ENCODE measurements around the gene GNE. TPM values are rescaled to one million over a fixed set of nuclear protein-coding genes. Genes with fewer than 3 reads are reported as not detected.
"Not testable (repeated sequence)": the region's sequence is repeated elsewhere in the genome, so short reads cannot be mapped to it uniquely, and the experiment has no call there.

Gene GNE
- total RNA-seq, 6 donors from 2014 or later: 9.0 to 23.6 (median 13.4) TPM

- H3K9me3 ChIP-seq: no peaks in the 10 kb centered on the region
- H3K4me1 ChIP-seq: no peaks in the 10 kb centered on the region
- DNase-seq (no peak), ATAC-seq (ENCODE audit: low FRiP score in 2 of 2) (no peak)
- TF ChIP-seq EP300 (IDR thresholded peaks at IDR 0.05) (no peak), POLR2A (IDR thresholded peaks at IDR 0.05) (no peak), POLR2AphosphoS5 (IDR thresholded peaks at IDR 0.05) (no peak), CTCF (IDR thresholded peaks at IDR 0.05) (no peak)
- H3K27me3 ChIP-seq: no peaks in the 10 kb centered on the region
- WGBS, 2 donors: 89 to 90% methylated on average over 3 of the region's 3 CpGs
- peaks cover 6 to 50% (median 14%) of the 10 kb centered on the region in 4 donors for H3K36me3 ChIP-seq
- H3K4me3 ChIP-seq: no peak overlapping the region
- H3K27ac ChIP-seq: no peak overlapping the region
These were observed 10.9 kb downstream of the GNE start for GRCh38 chr9:36247356-36247755.

GRCh38 chr9:36245906-36246305 is 12.3 kb downstream of the GNE start:
- peaks cover 6 to 62% (median 14%) of the 10 kb centered on the region in 4 donors for H3K36me3 ChIP-seq

GRCh38 chr9:36239675-36240074 is 18.6 kb downstream of the GNE start:
- ATAC-seq (ENCODE audit: low FRiP score in 2 of 2); H3K4me1 ChIP-seq; DNase-seq; H3K9me3 ChIP-seq; H3K4me3 ChIP-seq; H3K27ac ChIP-seq; H3K27me3 ChIP-seq: not testable (repeated sequence)
- 99 to 100% methylated on average over 3 of the region's 3 CpGs for WGBS, 2 donors
- H3K36me3 ChIP-seq: peaks cover 3 to 57% (median 5%) of the 10 kb centered on the region in 4 donors

More at GRCh38 chr9:36245906-36246305, 12.3 kb downstream of the GNE start:
- Histone ChIP-seq H3K4me3 (no peak overlapping the region), H3K9me3 (no peaks in the 10 kb centered on the region), H3K27ac (no peak overlapping the region), H3K4me1 (no peaks in the 10 kb centered on the region), H3K27me3 (no peaks in the 10 kb centered on the region)
- ATAC-seq (ENCODE audit: low FRiP score in 2 of 2) (no peak), DNase-seq (no peak)
- TF ChIP-seq POLR2A (IDR thresholded peaks at IDR 0.05) (no peak), CTCF (IDR thresholded peaks at IDR 0.05) (no peak), POLR2AphosphoS5 (IDR thresholded peaks at IDR 0.05) (no peak), EP300 (IDR thresholded peaks at IDR 0.05) (no peak)
- WGBS, 2 donors: 98 to 100% methylated on average over 4 to 6 of the region's 6 CpGs

- ATAC-seq (ENCODE audit: low FRiP score in 2 of 2); H3K9me3 ChIP-seq; H3K4me3 ChIP-seq; H3K4me1 ChIP-seq; H3K27ac ChIP-seq; DNase-seq; H3K27me3 ChIP-seq: not testable (repeated sequence)
- WGBS, 2 donors: 97 to 98% methylated on average over 7 of the region's 7 CpGs
- peaks cover 3 to 57% (median 6%) of the 10 kb centered on the region in 4 donors for H3K36me3 ChIP-seq
These were observed 19.0 kb downstream of the GNE start for GRCh38 chr9:36239205-36239604.

GRCh38 chr9:36237230-36237629 is 21.0 kb downstream of the GNE start:
- Histone ChIP-seq H3K27me3 (no peaks in the 10 kb centered on the region), H3K4me1 (no peaks in the 10 kb centered on the region), H3K27ac (no peak overlapping the region), H3K4me3 (no peak overlapping the region), H3K9me3 (no peaks in the 10 kb centered on the region), H3K36me3 (peaks cover 0 to 58% (median 7%) of the 10 kb centered on the region in 4 donors)
- TF ChIP-seq EP300 (IDR thresholded peaks at IDR 0.05) (no peak), POLR2AphosphoS5 (IDR thresholded peaks at IDR 0.05) (no peak), POLR2A (IDR thresholded peaks at IDR 0.05) (no peak), CTCF (IDR thresholded peaks at IDR 0.05) (no peak)
- DNase-seq (no peak), ATAC-seq (ENCODE audit: low FRiP score in 2 of 2) (no peak)
- WGBS, 2 donors: 96 to 98% methylated on average over 3 of the region's 3 CpGs

- H3K4me1 ChIP-seq: no peaks in the 10 kb centered on the region
- no peaks in the 10 kb centered on the region for H3K27me3 ChIP-seq
- no peak overlapping the region for H3K4me3 ChIP-seq
- peaks cover 0 to 4% (median 0%) of the 10 kb centered on the region in 4 donors for H3K9me3 ChIP-seq
- DNase-seq (no peak), ATAC-seq (ENCODE audit: low FRiP score in 2 of 2) (no peak)
- 100% methylated on average over 1 of the region's 1 CpG for WGBS, 2 donors
- TF ChIP-seq CTCF (IDR thresholded peaks at IDR 0.05) (no peak), POLR2A (IDR thresholded peaks at IDR 0.05) (no peak), POLR2AphosphoS5 (IDR thresholded peaks at IDR 0.05) (no peak), EP300 (IDR thresholded peaks at IDR 0.05) (no peak)
- H3K27ac ChIP-seq: no peak overlapping the region
- peaks cover 20 to 94% (median 69%) of the 10 kb centered on the region in 4 donors for H3K36me3 ChIP-seq
These were observed 35.8 kb downstream of the GNE start for GRCh38 chr9:36222449-36222848.
